Panc1 (cell line): ENCODE data around the gene RPL10A. TPM values are rescaled to one million over a fixed set of nuclear protein-coding genes. Genes with fewer than 3 reads are reported as not detected.
"Not testable (repeated sequence)": the region's sequence is repeated elsewhere in the genome, so short reads cannot be mapped to it uniquely, and the experiment has no call there.

Experiments used
- ATAC-seq: fragments of 200-7000 bp; cut with Tn5 transposase; 2 replicates; pipeline ENCODE4 v1.9.1; 2020; ENCODE audit warnings: mild to moderate bottlenecking, moderate library complexity
- BruUV-seq: library from RNA; stranded (reverse); fragments of 400-500 nt; replicated peaks from 2 replicates; lab custom pipeline; 2021; lab: Mats Ljungman, UMichigan
- CTCF ChIA-PET: fragments of 300-600 bp; sonication (Branson Sonifier 250); formaldehyde crosslinking; loops from one replicate; lab custom pipeline; 2022; ENCODE audit warnings: antibody characterized with exemption; lab: Charles Lee
- POLR2A ChIA-PET: fragments of 300-600 bp; sonication (Branson Sonifier 250); formaldehyde crosslinking; loops from one replicate; lab custom pipeline; 2022; ENCODE audit warnings: antibody characterized with exemption; lab: Charles Lee
- DNase-seq: peaks from one replicate; pipeline ENCODE4 v3.0.0-alpha.2; 2010; ENCODE audit warnings: low read depth, low spot score
- H3K27ac ChIP-seq: 2 replicates; pipeline ENCODE4 v1.5.1; 2011; ENCODE audit warnings: mild to moderate bottlenecking, low read length, inconsistent platforms
- H3K27me3 ChIP-seq: fragments of 200-500 bp; sonication (Bioruptor generic); 2 replicates; pipeline ENCODE4 v1.6.0; 2014; ENCODE audit warnings: low read length, inconsistent platforms; ENCODE audit not compliant: control insufficient read depth, insufficient read depth
- H3K36me3 ChIP-seq: fragments of 200-500 bp; sonication (Bioruptor generic); 2 replicates; pipeline ENCODE4 v1.5.1; 2014; ENCODE audit warnings: inconsistent platforms, mild to moderate bottlenecking, low read length, moderate library complexity; ENCODE audit not compliant: control insufficient read depth, insufficient read depth
- H3K4me1 ChIP-seq: 2 replicates; pipeline ENCODE4 v1.5.1; 2011; ENCODE audit warnings: inconsistent platforms, mild to moderate bottlenecking, low read length, moderate library complexity; ENCODE audit not compliant: control insufficient read depth, insufficient read depth
- H3K4me3 ChIP-seq, 2 experiments: 2 replicates each; pipeline ENCODE4 v1.5.1; 2011 to 2012; ENCODE audit warnings: low read depth in 2 of 2, low read length in 2 of 2, mild to moderate bottlenecking in 2 of 2, inconsistent platforms in 1 of 2, moderate library complexity in 1 of 2
- H3K9me3 ChIP-seq: fragments of 200-500 bp; sonication (Bioruptor generic); 2 replicates; pipeline ENCODE4 v1.5.1; 2014; ENCODE audit warnings: low read depth, mild to moderate bottlenecking, inconsistent platforms, low read length, moderate library complexity; ENCODE audit not compliant: control insufficient read depth, insufficient read depth
- POLR2AphosphoS5 ChIP-seq: IDR thresholded peaks from 2 replicates; pipeline ENCODE4 v1.6.1; 2012; ENCODE audit warnings: mild to moderate bottlenecking, low read depth, low read length, moderate library complexity
- SIN3A ChIP-seq: IDR thresholded peaks from 2 replicates; pipeline ENCODE4 v1.6.1; 2012; ENCODE audit warnings: low read depth, mild to moderate bottlenecking, low read length, moderate library complexity, borderline replicate concordance; ENCODE audit not compliant: insufficient read depth
- TCF7L2 ChIP-seq: IDR thresholded peaks from 2 replicates; pipeline ENCODE4 v1.6.1; 2011; ENCODE audit warnings: mild to moderate bottlenecking, low read depth, low read length, inconsistent platforms
- in situ Hi-C: cut with HindIII; loops from 2 replicates; pipeline ENCODE4 v1.10.0; 2016; ENCODE audit warnings: low sequenced_read_pairs, low pct_unique_long_range_greater_than_20kb
- intact Hi-C: fragments of 100-400 bp; cut with micrococcal nuclease; formaldehyde crosslinking; loops from one replicate; pipeline ENCODE4 v1.10.0; 2022; ENCODE audit not compliant: unreplicated experiment
- total RNA-seq: library from RNA; stranded (reverse); gene quantifications from one replicate; pipeline ENCODE4 v1.2.1, GENCODE V29; 2021; ENCODE audit not compliant: unreplicated experiment
- TF ChIP-seq, protein P1 (sequence below), 2 experiments: IDR thresholded peaks; 2 replicates each; pipeline ENCODE4 v1.6.1; 2011 to 2012; ENCODE audit warnings: low read depth in 2 of 2, control low read depth in 1 of 2, low read length in 1 of 2, mild to moderate bottlenecking in 1 of 2, moderate library complexity in 1 of 2; ENCODE audit not compliant: insufficient read depth in 1 of 2
- TF ChIP-seq, protein P2 (sequence below): fragments of 450-650 bp; IDR thresholded peaks from 2 replicates; pipeline ENCODE4 v1.5.1; 2017; ENCODE audit warnings: mild to moderate bottlenecking

Gene RPL10A
- total RNA-seq, 1 experiment from 2014 or later, result 732 TPM

DNA sequence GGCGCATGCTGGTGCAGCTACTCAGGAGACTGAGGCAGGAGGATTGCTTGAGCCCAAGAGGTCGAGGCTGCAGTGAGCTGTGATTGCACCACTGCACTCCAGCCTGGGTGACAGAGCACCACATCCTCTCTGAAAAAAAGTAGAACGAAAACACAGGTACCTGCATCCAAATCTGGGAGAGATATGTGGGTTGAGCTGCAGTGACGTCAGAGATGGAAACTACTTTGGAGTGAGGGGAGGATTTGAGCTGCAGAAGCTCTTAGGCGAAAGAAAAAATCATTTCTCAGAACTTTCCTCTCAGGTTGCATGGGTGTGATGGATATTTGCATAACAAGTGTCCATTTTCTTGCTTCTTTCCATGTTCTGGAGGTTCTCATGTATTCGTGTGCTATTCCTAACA is 48.5 kb downstream of the RPL10A start:
- no peaks in the 10 kb centered on the region for H3K36me3 ChIP-seq
- ChIA-PET CTCF (no interaction called here), POLR2A (interaction anchor here (0.7 kb wide), 1 partner anchor 276 kb away, joined by 3 read pairs; no protein-coding TSS in a partner anchor)
- no peaks in the 10 kb centered on the region for H3K27me3 ChIP-seq
- DNase-seq, result no peak
- ATAC-seq, result no peak
- no peak for TF ChIP-seq POLR2AphosphoS5
- TF ChIP-seq, protein P1, sequence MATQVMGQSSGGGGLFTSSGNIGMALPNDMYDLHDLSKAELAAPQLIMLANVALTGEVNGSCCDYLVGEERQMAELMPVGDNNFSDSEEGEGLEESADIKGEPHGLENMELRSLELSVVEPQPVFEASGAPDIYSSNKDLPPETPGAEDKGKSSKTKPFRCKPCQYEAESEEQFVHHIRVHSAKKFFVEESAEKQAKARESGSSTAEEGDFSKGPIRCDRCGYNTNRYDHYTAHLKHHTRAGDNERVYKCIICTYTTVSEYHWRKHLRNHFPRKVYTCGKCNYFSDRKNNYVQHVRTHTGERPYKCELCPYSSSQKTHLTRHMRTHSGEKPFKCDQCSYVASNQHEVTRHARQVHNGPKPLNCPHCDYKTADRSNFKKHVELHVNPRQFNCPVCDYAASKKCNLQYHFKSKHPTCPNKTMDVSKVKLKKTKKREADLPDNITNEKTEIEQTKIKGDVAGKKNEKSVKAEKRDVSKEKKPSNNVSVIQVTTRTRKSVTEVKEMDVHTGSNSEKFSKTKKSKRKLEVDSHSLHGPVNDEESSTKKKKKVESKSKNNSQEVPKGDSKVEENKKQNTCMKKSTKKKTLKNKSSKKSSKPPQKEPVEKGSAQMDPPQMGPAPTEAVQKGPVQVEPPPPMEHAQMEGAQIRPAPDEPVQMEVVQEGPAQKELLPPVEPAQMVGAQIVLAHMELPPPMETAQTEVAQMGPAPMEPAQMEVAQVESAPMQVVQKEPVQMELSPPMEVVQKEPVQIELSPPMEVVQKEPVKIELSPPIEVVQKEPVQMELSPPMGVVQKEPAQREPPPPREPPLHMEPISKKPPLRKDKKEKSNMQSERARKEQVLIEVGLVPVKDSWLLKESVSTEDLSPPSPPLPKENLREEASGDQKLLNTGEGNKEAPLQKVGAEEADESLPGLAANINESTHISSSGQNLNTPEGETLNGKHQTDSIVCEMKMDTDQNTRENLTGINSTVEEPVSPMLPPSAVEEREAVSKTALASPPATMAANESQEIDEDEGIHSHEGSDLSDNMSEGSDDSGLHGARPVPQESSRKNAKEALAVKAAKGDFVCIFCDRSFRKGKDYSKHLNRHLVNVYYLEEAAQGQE (IDR thresholded peaks at IDR 0.05; ENCODE audit: insufficient read depth in 1 of 2, low read depth in 2 of 2, low read length in 1 of 2), result no peak
- TF ChIP-seq, protein P2, sequence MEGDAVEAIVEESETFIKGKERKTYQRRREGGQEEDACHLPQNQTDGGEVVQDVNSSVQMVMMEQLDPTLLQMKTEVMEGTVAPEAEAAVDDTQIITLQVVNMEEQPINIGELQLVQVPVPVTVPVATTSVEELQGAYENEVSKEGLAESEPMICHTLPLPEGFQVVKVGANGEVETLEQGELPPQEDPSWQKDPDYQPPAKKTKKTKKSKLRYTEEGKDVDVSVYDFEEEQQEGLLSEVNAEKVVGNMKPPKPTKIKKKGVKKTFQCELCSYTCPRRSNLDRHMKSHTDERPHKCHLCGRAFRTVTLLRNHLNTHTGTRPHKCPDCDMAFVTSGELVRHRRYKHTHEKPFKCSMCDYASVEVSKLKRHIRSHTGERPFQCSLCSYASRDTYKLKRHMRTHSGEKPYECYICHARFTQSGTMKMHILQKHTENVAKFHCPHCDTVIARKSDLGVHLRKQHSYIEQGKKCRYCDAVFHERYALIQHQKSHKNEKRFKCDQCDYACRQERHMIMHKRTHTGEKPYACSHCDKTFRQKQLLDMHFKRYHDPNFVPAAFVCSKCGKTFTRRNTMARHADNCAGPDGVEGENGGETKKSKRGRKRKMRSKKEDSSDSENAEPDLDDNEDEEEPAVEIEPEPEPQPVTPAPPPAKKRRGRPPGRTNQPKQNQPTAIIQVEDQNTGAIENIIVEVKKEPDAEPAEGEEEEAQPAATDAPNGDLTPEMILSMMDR, result no peak
- TF ChIP-seq TCF7L2, result no peak
- TF ChIP-seq SIN3A, result no peak
- no peak overlapping the region for H3K4me3 ChIP-seq
- in situ Hi-C loops, result no loop called here
- no peaks in the 10 kb centered on the region for H3K4me1 ChIP-seq
- no peak overlapping the region for H3K27ac ChIP-seq
- BruUV-seq, result no TSS peak
- intact Hi-C loops, result no loop called here
- H3K9me3 ChIP-seq, result no peaks in the 10 kb centered on the region

DNA sequence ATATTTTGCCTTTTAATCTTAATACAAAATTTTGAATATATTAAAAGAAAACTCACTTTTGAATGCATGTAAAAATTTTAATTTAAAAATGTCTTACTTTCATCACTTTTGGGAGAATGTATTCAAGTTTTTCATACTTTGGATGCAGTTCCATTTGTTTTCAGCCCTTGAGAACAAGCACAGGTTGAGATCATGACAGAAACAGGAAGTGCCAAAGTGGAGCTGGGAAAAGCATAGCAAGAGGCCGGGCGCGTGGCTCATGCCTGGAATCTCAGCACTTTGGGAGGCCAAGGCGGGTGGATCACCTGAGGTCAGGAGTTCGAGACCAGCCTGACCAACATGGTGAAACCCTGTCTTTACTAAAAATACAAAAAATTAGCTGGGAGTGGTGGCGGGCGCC is 49.8 kb downstream of the RPL10A start:
- BruUV-seq, POLR2A ChIA-PET, H3K27ac ChIP-seq, ATAC-seq, H3K4me1 ChIP-seq, DNase-seq, H3K4me3 ChIP-seq, CTCF ChIA-PET, H3K9me3 ChIP-seq, H3K27me3 ChIP-seq, H3K36me3 ChIP-seq, intact Hi-C loops, in situ Hi-C loops: not testable (repeated sequence)

DNA sequence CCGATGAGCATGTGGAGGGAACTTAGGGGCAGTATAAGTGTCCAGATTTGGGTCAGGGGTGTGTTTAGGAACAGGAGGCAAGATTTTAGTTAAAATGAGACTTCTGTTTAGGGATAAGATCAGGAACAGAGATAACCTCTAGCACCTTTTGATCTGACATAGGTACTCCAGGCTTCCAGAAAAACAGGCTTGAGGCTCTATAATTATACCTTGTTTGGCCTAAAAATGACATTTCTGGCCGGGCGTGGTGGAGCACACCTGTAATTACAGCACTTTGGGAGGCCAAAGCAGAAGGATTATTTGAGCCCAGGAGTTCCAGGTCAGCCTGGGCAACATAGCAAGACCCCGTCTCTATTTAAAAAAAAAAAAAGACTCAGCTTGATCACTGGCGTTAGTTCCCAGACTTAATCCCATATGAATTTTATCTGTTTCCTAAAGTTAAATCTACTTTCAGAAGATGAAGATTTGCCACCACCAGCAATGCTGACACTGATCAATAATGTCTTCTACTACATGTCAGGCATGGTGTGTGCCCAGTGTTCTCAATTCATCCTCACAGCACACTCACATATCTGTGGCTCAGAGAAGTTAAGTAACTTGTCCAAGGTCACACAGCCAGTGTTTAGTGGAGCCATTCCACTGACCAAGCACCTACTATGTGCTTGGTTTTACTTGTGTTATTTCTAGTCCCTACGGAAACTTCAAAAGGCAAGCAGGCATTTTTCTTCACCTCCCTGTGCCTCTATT is 50.5 kb downstream of the RPL10A start:
- ChIA-PET CTCF (no interaction called here), POLR2A (no interaction called here)
- H3K27me3 ChIP-seq, result no peaks in the 10 kb centered on the region
- TF ChIP-seq TCF7L2, result no peak
- no peak for TF ChIP-seq POLR2AphosphoS5
- TF ChIP-seq, protein P1 (IDR thresholded peaks at IDR 0.05; ENCODE audit: insufficient read depth in 1 of 2, low read depth in 2 of 2, low read length in 1 of 2), result no peak
- TF ChIP-seq, protein P2, result no peak
- no peak for TF ChIP-seq SIN3A
- H3K9me3 ChIP-seq, result no peaks in the 10 kb centered on the region
- DNase-seq, result no peak
- no peaks in the 10 kb centered on the region for H3K4me1 ChIP-seq
- intact Hi-C loops (no loop called here), in situ Hi-C loops (no loop called here)
- no peaks in the 10 kb centered on the region for H3K36me3 ChIP-seq
- H3K4me3 ChIP-seq, result no peak overlapping the region
- H3K27ac ChIP-seq, result no peak overlapping the region
- no peak for ATAC-seq
- BruUV-seq, result no TSS peak
